Measurements from ENCODE around the gene SLC25A23.
"Not testable (repeated sequence)": the region's sequence is repeated elsewhere in the genome, so short reads cannot be mapped to it uniquely, and the experiment has no call there.

SLC25A23 gene

DNA sequence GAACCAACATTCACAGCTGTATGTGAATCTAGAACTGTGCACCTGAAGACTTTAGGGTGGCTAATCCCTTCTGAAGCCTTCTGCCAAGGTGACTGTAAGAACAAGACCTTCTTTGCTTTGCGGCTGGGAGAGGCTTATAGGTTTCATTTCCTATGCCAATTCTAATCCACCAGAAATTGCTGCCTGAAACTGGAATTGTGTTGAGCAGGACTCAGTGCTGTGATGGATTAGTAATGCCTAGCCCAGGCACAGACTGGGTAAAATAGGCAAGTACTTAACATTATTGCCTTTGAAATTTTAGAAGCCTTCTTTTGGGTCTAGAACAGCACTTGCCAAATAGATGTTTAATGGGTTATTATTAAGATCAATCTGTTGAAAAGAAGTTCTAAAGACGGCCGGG is 11.5 kb downstream of the SLC25A23 start:
- Histone ChIP-seq H3K4me3 (ENCODE audit: low read length) (no peak overlapping the region), H3K36me3 (ENCODE audit: insufficient read depth, low read depth, low read length) (no peaks in the 10 kb centered on the region), H3K27ac (ENCODE audit: low read length) (no peak overlapping the region), H3K4me1 (ENCODE audit: insufficient read depth, low read length) (no peaks in the 10 kb centered on the region), H3K27me3 (ENCODE audit: insufficient read depth, low read length) (no peaks in the 10 kb centered on the region), H3K9me3 (ENCODE audit: insufficient read depth, low read depth, low read length) (no peaks in the 10 kb centered on the region), H3K9ac (ENCODE audit: low read depth, low read length) (no peak overlapping the region)

DNA sequence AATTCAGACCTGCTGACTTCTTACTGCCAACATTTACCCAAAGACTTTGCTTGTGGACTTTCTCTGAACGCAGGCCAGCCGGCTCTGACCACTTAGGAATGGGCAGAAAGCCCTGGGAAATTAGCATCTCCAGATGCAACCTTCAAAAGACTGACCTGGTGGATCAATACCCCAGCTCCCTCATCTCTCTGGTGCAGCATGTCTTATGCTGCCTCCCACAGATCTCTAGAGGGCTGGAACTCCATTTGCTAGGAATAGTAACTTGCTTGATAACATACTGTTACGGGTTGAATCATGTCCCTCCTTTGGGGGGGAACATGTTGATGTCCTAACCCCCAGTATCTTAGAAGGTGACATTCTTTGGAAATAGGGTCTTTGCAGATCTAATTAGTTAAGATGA is 13.1 kb downstream of the SLC25A23 start:
- Histone ChIP-seq H3K4me3 (ENCODE audit: low read length) (no peak overlapping the region), H3K4me1 (ENCODE audit: insufficient read depth, low read length) (no peaks in the 10 kb centered on the region), H3K9ac (ENCODE audit: low read depth, low read length) (no peak overlapping the region), H3K9me3 (ENCODE audit: insufficient read depth, low read depth, low read length) (no peaks in the 10 kb centered on the region), H3K36me3 (ENCODE audit: insufficient read depth, low read depth, low read length) (no peaks in the 10 kb centered on the region), H3K27ac (ENCODE audit: low read length) (no peak overlapping the region), H3K27me3 (ENCODE audit: insufficient read depth, low read length) (no peaks in the 10 kb centered on the region)

DNA sequence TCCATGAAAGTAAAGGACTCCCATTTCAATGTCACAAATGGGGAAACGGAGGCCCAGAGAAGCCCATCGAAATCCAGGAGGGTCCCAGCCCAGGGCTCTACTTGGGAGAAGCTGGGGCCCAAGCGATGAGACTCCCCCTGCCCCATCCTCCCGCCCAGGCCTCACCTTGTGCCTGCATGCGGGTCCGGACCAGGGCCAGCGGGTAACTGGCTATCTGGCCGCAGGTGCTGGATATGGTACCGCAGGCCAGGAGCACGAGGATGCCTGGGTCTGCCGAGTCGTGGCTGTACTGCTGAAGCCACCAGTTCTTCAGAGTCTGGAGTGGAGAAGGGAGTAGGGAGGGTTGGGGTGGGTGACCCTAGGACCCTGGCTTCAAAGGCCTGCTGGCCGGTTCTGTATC is 15.6 kb downstream of the SLC25A23 start:
- Histone ChIP-seq H3K27me3 (ENCODE audit: insufficient read depth, low read length) (no peaks in the 10 kb centered on the region), H3K36me3 (ENCODE audit: insufficient read depth, low read depth, low read length) (no peaks in the 10 kb centered on the region), H3K9ac (ENCODE audit: low read depth, low read length) (no peak overlapping the region), H3K9me3 (ENCODE audit: insufficient read depth, low read depth, low read length) (no peaks in the 10 kb centered on the region), H3K4me3 (ENCODE audit: low read length) (no peak overlapping the region), H3K4me1 (ENCODE audit: insufficient read depth, low read length) (no peaks in the 10 kb centered on the region), H3K27ac (ENCODE audit: low read length) (no peak overlapping the region)

DNA sequence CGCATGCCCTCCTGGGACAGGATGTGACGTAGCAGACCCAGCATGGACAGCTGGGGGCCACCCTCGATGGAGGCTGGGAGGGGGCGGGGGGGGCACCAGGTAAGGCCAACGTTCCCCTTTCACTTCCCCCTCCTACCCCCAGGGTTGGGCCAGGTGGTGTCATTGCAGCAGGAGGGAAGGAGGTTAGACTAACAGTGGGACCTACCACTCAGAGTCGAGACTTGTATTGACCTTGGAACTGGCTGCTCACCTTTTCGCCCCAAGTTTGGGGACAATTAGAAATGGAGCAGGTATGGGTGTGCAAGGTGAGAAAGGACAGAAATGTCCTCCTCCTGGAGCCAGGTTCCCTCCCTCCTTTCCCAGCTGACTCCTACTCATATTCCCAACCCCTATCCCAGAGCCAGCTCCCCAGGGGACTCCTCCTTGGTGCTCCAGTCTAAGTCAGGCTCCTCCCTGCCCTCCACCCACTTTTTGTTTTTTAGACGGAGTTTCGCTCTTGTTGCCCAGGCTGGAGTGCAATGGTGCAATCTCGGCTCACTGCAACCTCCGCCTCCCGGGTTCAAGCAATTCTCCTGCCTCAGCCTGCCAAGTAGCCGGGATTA is 17.4 kb downstream of the SLC25A23 start:
- no peaks in the 10 kb centered on the region for H3K36me3 ChIP-seq (ENCODE audit: insufficient read depth, low read depth, low read length)
- no peak overlapping the region for H3K27ac ChIP-seq (ENCODE audit: low read length)
- no peaks in the 10 kb centered on the region for H3K27me3 ChIP-seq (ENCODE audit: insufficient read depth, low read length)
- H3K9me3 ChIP-seq (ENCODE audit: insufficient read depth, low read depth, low read length) = no peaks in the 10 kb centered on the region
- no peaks in the 10 kb centered on the region for H3K4me1 ChIP-seq (ENCODE audit: insufficient read depth, low read length)
- H3K9ac ChIP-seq (ENCODE audit: low read depth, low read length) = no peak overlapping the region
- no peak overlapping the region for H3K4me3 ChIP-seq (ENCODE audit: low read length)

DNA sequence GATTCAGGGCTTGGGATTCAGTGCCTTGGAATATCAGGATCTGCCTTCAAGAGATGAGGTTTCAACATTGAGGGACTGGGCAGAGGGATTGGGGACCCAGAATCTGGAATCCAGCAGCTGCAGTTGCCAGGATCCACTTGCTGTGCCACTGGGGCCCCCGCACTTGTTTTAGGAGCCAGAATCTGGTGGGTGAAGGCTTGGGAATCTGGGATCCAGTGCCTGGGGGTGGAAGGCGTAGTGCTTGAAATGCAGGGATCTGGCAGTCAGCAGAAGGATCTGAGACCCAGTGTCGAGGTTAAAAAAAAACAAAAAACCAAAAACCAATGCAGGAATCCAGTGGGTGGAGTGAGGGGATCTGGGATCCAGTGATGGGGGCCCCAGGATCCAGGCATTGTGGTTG is 18.7 kb downstream of the SLC25A23 start:
- Histone ChIP-seq H3K36me3 (ENCODE audit: insufficient read depth, low read depth, low read length) (no peaks in the 10 kb centered on the region), H3K9ac (ENCODE audit: low read depth, low read length) (no peak overlapping the region), H3K4me3 (ENCODE audit: low read length) (no peak overlapping the region), H3K9me3 (ENCODE audit: insufficient read depth, low read depth, low read length) (no peaks in the 10 kb centered on the region), H3K27me3 (ENCODE audit: insufficient read depth, low read length) (no peaks in the 10 kb centered on the region), H3K4me1 (ENCODE audit: insufficient read depth, low read length) (no peaks in the 10 kb centered on the region), H3K27ac (ENCODE audit: low read length) (no peak overlapping the region)

DNA sequence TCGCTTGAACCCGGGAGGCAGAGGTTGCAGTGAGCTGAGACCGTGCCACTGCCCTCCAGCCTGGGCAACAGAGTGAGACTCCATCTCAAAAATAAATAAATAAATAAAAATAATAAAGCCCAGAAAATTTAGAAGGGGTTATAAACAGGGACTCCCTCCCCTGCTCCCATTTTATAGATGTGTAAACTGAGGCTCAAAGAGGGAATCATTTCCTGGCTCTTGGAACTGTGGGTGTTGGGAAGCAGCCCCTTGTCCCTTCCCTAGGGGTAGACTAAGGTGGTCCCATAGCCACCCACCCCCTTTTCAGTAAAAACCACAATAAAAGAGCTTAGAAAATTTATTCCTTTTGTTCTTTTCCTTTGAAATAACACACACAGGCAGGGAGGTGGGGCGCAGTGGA is 19.8 kb downstream of the SLC25A23 start:
- no peak overlapping the region for H3K27ac ChIP-seq (ENCODE audit: low read length)
- H3K9ac ChIP-seq (ENCODE audit: low read depth, low read length) = no peak overlapping the region
- no peaks in the 10 kb centered on the region for H3K27me3 ChIP-seq (ENCODE audit: insufficient read depth, low read length)
- H3K4me1 ChIP-seq (ENCODE audit: insufficient read depth, low read length) = no peaks in the 10 kb centered on the region
- no peaks in the 10 kb centered on the region for H3K36me3 ChIP-seq (ENCODE audit: insufficient read depth, low read depth, low read length)
- H3K9me3 ChIP-seq (ENCODE audit: insufficient read depth, low read depth, low read length) = no peaks in the 10 kb centered on the region
- H3K4me3 ChIP-seq (ENCODE audit: low read length) = no peak overlapping the region

- H3K27me3 ChIP-seq (ENCODE audit: insufficient read depth, low read length) = peaks cover 12% of the 10 kb centered on the region
- no peak within 1 kb of the TSS for H3K9ac ChIP-seq (ENCODE audit: low read depth, low read length)
- no peaks in the 10 kb centered on the region for H3K4me1 ChIP-seq (ENCODE audit: insufficient read depth, low read length)
- no peak within 1 kb of the TSS for H3K27ac ChIP-seq (ENCODE audit: low read length)
- no peak within 1 kb of the TSS for H3K4me3 ChIP-seq (ENCODE audit: low read length)
- H3K36me3 ChIP-seq (ENCODE audit: insufficient read depth, low read depth, low read length) = no peaks in the 10 kb centered on the region
- H3K9me3 ChIP-seq (ENCODE audit: insufficient read depth, low read depth, low read length) = no peaks in the 10 kb centered on the region
Observed at GRCh38 chr19:6433663-6434062, 25.9 kb downstream of the SLC25A23 start, which contains the start of gene SLC25A41. TSS of gene SLC25A41 (minus strand) at chr19:6433763. CDS start at chr19:6433693, 70 bp downstream.

DNA sequence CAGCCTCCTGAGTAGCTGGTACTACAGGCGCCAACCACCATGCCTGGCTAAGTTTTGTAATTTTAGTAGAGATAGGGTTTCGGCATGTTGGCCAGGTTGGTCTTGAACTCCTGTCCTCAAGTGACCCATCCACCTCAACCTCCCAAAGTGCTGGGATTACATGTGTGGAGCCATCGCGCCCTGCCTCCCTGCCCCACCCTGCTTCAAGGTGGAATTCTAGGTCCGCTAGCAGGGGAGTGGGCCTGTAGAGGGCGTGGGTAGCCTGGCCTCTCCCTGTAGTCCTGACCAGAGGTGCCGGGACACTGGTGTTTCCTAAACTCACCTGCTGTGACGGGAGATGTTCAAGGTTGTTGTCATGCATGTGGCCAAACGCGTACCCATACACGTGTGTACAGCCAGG is 26.4 kb downstream of the SLC25A23 start:
- no peak overlapping the region for H3K4me3 ChIP-seq (ENCODE audit: low read length)
- peaks cover 12% of the 10 kb centered on the region for H3K27me3 ChIP-seq (ENCODE audit: insufficient read depth, low read length)
- H3K4me1 ChIP-seq (ENCODE audit: insufficient read depth, low read length) = no peaks in the 10 kb centered on the region
- no peaks in the 10 kb centered on the region for H3K9me3 ChIP-seq (ENCODE audit: insufficient read depth, low read depth, low read length)
- no peaks in the 10 kb centered on the region for H3K36me3 ChIP-seq (ENCODE audit: insufficient read depth, low read depth, low read length)
- no peak overlapping the region for H3K27ac ChIP-seq (ENCODE audit: low read length)
- H3K9ac ChIP-seq (ENCODE audit: low read depth, low read length) = no peak overlapping the region

DNA sequence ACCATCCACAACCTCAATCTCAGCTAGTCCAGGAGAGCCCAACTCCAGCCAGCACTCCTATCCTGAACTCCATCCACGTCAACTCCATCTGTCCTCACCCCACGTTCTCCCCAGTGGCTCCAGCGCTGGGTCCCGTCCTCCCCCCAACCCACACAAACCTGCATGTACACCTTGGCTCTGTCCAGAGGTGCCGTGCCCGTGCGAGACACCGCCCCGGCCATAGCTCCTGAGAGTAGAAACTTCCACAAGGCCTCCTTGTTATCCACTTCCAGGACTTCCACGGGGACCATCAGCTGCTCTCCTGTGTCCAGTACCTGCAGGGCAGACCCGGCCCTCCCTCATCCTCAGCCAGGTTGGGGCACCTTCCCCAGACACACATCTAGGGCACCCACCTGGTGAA is 27.7 kb downstream of the SLC25A23 start:
- no peaks in the 10 kb centered on the region for H3K9me3 ChIP-seq (ENCODE audit: insufficient read depth, low read depth, low read length)
- H3K36me3 ChIP-seq (ENCODE audit: insufficient read depth, low read depth, low read length) = no peaks in the 10 kb centered on the region
- H3K4me1 ChIP-seq (ENCODE audit: insufficient read depth, low read length) = no peaks in the 10 kb centered on the region
- H3K9ac ChIP-seq (ENCODE audit: low read depth, low read length) = no peak overlapping the region
- no peak overlapping the region for H3K27ac ChIP-seq (ENCODE audit: low read length)
- no peak overlapping the region for H3K4me3 ChIP-seq (ENCODE audit: low read length)
- peaks cover 12% of the 10 kb centered on the region for H3K27me3 ChIP-seq (ENCODE audit: insufficient read depth, low read length)

GRCh38 chr19:6429419-6430221 is 30.0 kb downstream of the SLC25A23 start:
- Histone ChIP-seq H3K4me3 (ENCODE audit: low read length) (no peak overlapping the region), H3K9me3 (ENCODE audit: insufficient read depth, low read depth, low read length) (peaks cover 6% of the 10 kb centered on the region; the same call in 1 of the 2 replicates), H3K9ac (ENCODE audit: low read depth, low read length) (no peak overlapping the region), H3K4me1 (ENCODE audit: insufficient read depth, low read length) (no peaks in the 10 kb centered on the region), H3K27ac (ENCODE audit: low read length) (no peak overlapping the region), H3K36me3 (ENCODE audit: insufficient read depth, low read depth, low read length) (no peaks in the 10 kb centered on the region), H3K27me3 (ENCODE audit: insufficient read depth, low read length) (peaks cover 12% of the 10 kb centered on the region)

DNA sequence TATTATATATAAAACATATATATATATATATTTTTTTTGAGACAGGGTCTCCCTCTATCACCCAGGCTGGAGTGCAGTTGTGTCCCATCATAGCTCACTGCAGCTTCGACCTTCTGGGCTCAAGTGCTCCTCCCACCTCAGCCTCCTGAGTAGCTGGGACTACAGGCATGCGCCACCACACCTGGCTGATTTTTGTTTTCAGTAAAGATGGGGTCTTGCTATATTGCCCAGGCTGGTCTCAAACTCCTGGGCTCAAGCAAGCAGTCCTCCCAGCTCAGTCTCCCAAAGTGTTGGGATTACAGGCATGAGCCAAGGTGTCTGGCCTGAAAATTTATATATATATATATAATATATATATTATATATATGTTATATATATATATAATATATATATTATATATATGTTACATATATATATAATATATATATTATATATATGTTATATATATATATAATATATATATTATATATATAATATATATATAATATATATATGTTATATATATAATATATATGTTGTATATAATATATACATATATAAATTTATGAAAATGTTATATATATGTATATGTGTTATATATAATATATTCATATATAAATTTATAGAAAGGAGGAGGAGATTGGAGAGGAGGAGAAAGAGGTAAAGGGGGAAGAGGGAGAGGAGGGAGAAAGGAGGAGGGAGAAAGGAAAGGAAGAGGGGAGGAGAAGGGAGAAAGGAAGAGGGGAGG is 30.7 kb downstream of the SLC25A23 start:
- H3K27ac ChIP-seq (ENCODE audit: low read length); H3K9me3 ChIP-seq (ENCODE audit: insufficient read depth, low read depth, low read length); H3K36me3 ChIP-seq (ENCODE audit: insufficient read depth, low read depth, low read length); H3K4me3 ChIP-seq (ENCODE audit: low read length); H3K4me1 ChIP-seq (ENCODE audit: insufficient read depth, low read length); H3K9ac ChIP-seq (ENCODE audit: low read depth, low read length): not testable (repeated sequence)
- peaks cover 12% of the 10 kb centered on the region for H3K27me3 ChIP-seq (ENCODE audit: insufficient read depth, low read length)

GRCh38 chr19:6427131-6427530 is 32.5 kb downstream of the SLC25A23 start:
- Histone ChIP-seq H3K9ac (ENCODE audit: low read depth, low read length) (no peak overlapping the region), H3K9me3 (ENCODE audit: insufficient read depth, low read depth, low read length) (peaks cover 6% of the 10 kb centered on the region; the same call in 1 of the 2 replicates), H3K4me1 (ENCODE audit: insufficient read depth, low read length) (0 out of 2 replicates have a peak, but pooled peaks cover 2% of the 10 kb centered on the region), H3K27ac (ENCODE audit: low read length) (no peak overlapping the region), H3K4me3 (ENCODE audit: low read length) (no peak overlapping the region), H3K27me3 (ENCODE audit: insufficient read depth, low read length) (peaks cover 12% of the 10 kb centered on the region), H3K36me3 (ENCODE audit: insufficient read depth, low read depth, low read length) (peaks cover 12% of the 10 kb centered on the region)

Measured in iPS-20b (cell line).